HG03175 (cell line): Measurements from ENCODE around the gene ZNF134.

Experiments
- ATAC-seq: cut with Tn5 transposase; IDR thresholded peaks from one replicate; pipeline ENCODE4 v1.9.1; 2021; ENCODE audit warnings: mild to moderate bottlenecking, moderate library complexity; ENCODE audit not compliant: unreplicated experiment

The ZNF134 gene

DNA sequence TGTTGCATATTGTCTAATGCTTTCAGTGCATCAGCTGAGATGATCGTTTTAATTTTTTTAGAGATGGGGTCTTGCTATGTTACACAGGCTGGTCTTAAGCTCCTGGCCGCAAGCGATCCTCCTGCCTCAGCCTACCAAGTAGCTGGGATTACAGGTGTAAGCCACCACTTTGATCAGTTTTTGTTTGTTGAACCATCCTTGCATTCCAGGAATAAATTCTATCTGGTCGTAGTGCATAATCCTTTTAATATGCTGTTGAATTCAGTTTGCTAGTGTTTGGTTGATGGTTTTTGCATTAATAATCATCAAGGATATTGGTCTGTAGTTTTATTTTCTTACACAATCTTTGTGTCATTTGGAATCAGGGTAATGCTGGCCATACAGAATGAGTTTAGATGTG lies 23.3 kb downstream of the ZNF134 start:
- no peak for ATAC-seq

DNA sequence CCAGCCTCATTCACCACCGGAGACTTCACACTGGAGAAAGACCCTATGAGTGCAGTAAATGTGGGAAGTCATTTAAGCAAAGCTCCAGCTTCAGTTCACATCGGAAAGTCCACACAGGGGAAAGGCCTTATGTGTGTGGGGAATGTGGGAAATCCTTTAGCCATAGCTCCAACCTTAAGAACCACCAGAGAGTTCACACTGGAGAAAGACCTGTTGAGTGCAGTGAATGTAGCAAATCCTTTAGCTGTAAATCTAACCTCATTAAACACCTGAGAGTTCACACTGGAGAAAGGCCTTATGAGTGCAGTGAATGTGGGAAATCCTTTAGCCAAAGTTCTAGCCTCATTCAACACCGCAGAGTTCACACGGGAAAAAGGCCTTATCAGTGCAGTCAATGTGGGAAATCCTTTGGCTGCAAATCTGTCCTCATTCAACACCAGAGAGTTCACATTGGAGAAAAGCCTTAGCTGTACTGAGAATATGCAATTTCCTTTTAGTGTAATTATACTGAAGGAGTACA lies 27.7 kb downstream of the ZNF134 start:
- no peak for ATAC-seq

DNA sequence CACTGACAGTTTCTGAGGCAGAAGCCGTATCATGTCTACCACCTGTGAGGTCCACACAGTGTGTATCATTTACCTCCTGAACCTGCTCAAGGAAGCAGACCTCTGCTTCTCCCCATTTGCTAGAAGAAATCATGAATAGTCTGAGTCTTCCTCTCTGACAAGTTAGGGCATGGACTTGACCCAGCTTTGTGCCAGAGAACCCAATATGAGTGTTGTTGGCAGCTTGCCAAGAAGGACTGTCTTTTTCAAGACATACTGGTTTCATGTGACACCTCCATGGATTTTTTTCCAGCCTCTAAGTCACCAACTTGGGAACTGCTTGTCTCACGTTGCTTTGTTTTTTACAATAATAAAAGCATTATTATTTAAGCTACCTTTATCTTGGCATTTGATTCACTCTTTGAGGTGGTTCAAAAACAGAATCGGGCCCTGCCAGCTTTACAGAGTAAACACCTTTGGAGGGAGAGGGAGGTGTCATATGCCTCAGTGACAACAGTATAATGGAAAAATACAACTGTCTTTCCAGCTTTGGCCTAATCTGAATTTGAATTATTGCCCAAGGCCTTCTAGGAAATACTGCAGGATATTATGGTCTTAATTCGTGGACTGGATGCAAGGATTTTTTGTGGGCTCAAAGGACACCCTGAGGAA lies 28.5 kb downstream of the ZNF134 start:
- no peak for ATAC-seq

DNA sequence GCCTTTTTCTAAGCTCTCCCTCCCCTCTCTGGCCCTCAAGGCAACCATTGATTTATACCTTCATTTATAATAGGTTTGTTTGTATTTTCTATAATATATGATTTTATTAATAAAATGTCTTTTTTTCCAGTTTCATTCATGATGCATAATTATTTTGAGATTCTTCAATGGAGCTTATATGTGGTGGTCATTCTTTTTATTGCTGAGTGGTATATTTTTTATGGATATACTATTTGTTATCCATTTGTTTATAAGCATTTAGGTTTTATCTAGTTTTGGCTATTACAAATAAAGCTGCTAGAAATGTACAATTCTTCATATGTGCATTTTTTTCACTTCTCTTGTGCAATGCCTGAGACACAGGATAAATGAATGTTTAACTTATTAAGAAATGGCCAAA lies 29.7 kb downstream of the ZNF134 start:
- no peak for ATAC-seq

DNA sequence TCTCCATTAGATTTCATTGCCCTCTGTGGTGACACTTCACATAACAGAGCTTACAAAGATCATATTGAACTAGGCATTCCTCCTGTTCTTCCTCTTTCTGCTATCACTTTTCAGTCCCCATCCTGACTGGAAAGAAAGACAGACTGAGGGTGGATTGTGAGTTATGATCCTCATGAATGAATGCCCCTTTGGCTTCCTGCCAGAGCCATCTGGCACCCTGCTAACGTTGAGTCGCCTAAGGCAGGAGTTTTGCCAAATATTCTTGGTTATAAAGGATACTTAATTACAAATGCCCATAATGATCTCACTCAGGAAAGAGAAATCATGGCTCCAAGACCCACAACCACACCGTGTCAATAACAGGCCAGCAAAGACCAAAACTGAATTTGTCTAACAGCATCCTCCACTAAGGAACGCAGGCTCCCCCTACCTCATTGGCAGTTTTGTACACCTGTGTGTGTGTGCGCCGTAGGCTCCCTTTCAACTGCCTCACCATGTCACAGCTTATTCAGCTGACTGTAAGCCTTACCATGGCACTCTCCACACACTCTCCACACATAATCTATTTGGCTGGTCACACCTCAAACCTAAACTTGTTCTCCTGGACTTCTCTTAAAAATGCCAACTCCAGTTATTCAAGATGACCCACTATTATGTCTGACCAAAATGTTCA lies 34.4 kb downstream of the ZNF134 start:
- ATAC-seq: no peak

DNA sequence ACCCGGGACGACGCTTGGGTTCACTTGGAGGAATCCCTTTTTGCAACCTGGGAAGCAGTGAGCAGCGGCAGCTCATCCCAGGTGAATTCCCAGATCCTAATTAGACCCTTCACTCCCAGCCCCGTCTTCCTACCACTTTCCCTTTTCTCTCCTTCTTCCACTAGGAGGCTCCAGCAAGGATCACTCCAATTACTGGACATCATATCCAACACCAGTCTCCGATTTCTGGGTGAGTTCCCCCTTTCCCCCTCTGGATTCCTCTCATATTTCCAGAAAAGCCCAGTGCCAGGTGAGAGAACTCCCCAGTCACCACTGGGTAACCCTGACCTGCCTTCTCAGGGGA lies 37.6 kb downstream of the ZNF134 start:
- ATAC-seq: no peak

DNA sequence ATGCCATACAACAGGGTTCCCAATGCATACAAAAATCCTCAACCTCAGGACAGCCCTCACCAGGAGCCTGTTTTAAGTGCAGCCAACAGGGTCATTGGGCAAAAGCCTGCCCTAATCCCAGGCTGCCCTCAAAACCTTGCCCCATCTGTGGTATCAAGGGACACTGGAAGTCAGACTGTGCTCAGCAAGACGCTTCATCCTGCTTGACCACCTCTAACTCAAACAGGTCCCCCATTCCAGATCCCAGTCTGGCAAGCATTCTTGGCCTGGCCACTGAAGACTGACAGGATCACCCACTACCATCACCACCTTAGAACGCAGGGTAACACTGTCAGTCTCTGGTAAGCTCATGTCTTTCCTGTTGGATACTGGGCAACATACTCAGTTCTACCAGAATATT lies 39.6 kb downstream of the ZNF134 start:
- ATAC-seq: no peak

DNA sequence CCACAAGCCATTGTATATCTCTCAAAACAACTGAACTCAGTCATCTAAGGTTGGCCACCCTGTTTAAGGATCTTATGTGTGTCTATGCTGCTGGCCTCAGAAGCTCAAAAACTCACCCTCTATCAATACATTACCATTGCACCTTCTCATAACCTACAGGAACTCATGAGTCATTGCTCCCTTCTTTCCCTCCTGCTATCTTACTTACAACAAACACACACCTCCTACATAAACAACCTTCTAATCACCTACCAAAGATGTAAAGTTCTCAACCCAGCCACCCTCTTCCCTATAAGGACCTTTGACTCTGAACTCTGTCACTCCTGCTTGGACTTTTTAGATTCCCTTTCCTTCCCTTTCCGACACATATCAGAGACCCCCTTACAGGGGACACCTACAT lies 41.4 kb downstream of the ZNF134 start:
- ATAC-seq: no peak

DNA sequence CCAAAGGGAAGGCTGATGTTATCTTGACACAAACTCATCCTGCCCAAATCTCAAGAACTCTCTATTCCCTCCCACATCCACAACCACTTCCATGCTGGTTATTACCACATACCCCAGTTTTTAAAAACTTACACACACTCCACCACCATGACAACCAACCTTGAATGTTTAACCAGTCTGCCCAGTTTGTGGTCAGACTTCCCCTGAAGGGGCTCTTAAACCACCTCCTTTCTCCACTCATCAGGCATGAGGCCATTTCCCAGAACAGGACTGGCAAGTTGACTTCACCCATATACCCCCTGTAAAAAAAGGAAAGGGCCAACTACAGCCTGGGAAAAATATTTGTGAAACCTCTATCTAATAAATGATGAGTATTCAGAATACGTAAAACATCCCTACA lies 42.3 kb downstream of the ZNF134 start:
- no peak for ATAC-seq

DNA sequence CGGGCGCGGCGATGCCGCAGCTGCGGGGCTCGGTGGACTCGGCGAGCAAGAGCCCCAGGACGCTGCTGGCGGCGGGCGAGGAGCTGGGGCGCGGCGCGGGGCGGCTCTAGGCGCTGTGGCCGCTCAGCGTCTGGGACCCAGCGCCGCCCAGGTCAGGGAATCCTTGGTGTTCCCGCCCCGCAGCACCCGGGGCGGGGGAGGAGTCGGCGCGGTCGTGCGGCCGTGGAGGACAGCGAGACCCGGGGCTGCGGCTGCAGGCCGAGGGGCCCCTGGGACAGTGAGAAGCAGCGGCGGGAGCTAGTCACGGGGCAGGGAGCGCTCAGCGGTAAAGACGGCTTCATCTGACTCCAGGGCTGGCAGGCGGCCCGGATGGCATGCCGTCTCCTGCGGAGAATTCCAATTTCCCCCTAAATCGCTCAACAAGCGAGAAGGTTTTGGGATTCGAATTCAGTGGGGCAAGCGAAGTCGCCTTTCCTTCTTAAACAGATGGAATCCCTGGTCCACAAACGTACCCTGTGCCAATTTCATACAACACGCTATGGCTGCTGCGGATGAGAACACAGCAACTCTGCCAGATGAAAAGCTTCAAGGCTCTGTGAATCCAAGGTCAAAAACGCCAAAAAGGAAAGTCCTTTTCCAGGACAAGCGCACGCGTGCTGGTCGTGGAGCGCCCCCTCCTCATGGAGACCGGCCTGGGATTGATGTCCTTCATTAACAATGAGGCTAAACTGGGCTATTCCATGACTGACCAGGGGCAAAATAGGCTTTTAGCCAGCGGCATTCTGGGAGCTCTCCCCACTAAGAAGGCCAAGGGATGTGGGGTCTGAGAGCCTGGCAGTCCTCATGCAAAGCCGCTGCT lies 50.5 kb downstream of the ZNF134 start:
- no peak for ATAC-seq

DNA sequence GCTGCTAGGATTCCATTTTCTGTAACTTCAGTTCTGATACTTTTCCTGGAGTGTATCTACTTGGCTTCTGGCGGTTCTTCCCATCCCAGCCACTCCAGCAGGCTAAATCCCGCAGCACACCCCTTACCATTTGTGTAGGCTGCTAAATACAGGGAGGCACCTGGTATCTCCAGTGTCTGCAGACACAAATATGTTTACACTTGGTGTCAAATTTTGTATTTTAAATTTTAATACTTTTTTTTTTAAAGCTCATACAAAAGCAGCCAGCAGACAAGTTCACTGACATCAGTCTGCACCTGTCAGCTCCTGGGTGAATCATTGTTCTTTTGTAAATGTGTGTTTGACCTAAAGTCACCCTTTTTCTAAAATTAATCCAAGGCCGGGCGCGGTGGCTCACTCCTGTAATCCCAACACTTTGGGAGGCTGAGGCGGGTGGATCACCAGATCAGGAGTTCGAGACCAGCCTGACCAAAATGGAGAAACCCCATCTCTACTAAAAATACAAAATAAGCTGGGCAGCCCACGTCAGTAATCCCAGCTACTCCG lies 51.3 kb downstream of the ZNF134 start:
- ATAC-seq: no peak

DNA sequence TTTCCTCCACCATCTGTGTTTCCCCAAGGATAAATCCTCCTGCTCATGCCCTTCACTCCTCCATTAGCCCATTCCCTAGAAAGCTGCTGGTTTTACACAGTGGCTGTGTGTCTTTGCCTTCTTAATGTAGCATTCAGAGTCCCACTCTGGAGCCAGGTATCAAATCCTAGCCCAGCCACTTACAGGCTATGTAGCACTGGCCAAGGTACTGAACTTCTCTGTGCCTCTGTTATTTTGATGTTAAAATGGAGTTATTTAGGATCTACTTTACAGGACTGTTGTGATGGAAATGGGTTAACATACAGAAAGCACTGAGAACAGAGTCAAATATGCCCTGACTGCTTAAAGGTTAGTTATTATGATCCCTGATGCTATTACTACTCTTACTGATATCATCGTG lies 53.2 kb downstream of the ZNF134 start:
- ATAC-seq: no peak

DNA sequence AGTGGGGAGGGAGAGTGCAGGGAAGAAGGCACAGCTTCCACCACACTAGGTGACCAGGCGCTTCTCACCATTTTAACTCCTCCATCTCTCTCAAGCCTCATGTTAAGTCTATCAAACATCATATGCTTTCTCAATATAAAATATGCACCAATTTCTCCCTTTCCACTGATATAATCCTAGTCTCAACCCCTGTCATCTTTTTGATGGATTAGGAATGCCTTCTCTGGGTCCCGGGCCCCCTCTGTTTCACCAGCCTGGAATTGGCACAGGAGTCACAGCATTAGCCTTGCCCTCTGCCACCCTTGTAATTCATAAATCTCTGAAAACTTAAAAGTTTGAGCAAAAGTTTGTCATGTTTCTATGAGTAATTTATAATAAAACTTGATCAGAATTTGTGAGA lies 54.6 kb downstream of the ZNF134 start, which contains the start of gene ZSCAN4:
Gene ZSCAN4 (plus strand): TSS at position 301 of the 400 bp plus-strand sequence. CDS start 7,211 bp downstream, outside the sequence.
- no peak for ATAC-seq

DNA sequence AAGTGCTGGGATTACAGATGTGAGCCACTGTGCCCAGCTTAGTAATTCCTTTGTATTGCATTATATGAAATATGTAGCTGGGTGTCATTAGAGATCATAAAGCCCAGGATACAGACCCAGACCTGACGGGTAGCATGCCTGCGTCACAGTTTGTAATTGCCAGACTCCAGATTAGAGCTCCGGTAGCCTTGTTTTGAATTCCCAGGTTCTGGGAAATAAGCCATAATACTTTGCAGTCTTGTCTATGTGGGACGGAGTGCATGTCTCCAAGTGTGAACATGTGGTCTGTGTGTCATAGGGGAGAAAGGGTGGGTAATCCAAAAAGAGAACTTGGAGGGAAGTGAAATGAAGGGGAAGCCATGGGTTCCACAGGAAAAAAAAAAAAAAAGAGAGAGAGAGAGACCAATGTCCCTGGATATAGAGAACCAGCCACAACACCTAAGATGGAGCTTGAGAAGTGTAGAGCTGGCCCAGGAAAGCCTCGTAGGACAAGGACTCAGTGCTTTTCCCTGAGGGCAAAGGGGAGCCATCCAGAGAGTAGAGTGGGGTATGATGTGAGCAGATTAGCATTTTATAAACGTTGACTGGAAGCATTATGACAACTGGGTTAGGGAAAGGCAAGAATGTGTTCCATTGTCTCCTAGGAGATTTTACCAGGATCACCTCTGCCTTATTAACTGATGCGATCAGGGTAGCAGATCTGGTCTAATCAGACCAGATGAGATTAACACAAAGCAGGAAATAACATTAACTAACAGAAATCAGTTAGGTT lies 57.3 kb downstream of the ZNF134 start:
- ATAC-seq: no peak

DNA sequence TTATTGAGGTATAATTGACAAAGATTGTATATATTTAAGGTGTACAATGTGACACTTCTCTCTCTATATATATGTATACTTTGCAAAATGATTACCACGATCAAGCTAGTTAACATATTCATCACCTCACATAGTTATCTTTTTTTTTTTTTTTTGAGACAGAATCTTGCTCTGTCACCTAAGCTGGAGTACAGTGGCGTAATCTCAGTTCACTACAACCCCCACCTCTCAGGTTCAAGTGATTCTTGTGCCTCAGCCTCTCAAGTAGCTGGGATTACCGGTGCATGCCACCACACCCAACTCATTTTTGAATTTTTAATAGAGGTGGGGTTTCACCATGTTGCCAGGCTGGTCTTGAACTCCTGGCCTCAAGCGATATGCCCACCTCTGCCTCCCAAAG lies 58.4 kb downstream of the ZNF134 start:
- no peak for ATAC-seq
